NCI-H146 (cell line): Measurements from ENCODE around the gene NCKAP5L.
"Not testable (repeated sequence)": the region's sequence is repeated elsewhere in the genome, so short reads cannot be mapped to it uniquely, and the experiment has no call there.

ENCODE experiments used
- DNase-seq: peaks from one replicate; lab custom pipeline; 2025; lab: John Stamatoyannopoulos, UW

NCKAP5L gene

DNA sequence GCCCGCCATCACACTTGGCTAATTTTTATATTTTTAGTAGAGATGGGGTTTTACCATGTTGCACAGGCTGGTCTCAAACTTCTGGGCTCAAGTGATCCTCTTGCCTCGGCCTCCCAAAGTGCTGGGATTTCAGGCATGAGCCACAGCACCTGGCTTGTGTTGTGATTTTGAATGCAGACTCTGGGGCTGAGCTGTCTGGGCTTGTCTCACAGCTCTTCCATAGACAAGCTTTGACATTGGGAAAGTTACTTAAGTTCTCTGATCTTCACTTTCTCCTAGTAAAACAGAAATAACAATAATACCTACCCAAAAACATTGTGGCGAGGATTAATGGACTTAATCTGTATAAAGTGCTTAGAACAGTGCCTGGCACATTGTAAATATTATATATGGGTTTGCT, 50.9 kb downstream of the NCKAP5L start:
- DNase-seq, result no peak

DNA sequence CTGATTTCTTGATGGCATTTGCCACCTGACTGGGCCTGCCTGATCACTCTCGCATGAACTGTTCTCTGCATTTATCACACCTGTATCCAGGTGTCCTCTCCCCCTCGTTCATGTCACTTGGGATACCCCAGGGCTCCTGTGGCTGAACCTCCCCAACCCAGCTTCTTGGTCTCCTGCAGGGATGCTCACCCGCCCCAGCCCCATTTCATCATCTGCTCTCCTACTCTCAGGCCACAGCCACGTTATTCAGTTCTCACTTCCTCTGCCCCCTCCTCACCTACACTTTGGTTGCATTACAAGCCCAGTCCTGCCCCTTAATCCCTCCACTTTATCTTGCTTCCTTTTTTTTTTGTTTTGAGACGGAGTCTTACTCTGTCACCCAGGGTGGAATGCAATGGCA, 51.4 kb downstream of the NCKAP5L start:
- DNase-seq, result no peak

DNA sequence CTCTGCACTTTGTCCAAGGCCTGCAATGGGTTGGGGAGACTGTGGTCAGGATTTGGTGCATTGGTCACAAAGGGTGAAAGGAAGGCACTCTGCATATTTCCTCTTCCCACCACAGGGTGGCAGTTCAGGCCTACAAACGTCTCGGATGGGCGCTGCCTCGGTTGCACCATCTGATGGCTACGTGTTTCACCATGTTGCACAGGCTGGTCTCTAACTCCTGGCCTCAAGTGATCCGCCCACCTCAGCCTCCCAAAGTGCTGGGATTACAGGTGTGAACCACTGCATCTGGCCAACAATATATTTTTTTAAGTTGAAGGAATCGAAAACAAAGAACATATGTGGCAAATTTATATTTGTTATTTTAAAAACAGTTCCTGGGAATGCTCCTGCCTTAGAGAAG, 51.8 kb downstream of the NCKAP5L start:
- DNase-seq, result peak; percentile 68

DNA sequence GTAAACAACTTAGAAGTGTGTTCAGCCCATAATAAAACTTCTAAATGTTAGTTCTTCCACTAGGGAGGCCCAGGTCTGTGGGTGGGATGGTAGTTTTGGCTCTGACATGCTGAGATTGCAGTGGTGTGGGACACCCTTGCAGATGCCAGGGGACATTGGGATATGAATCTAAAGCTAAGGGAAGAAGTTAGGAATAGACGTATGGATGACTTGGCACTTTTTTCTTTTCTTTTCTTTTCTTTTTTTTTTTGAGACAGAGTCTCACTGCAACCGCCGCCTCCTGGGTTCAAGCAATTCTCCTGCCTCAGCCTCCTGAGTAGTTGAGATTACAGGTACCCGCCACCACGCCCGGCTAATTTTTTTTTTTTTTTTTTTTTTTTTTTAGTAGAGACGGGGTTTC, 55.1 kb downstream of the NCKAP5L start:
- DNase-seq, result not testable (repeated sequence)

DNA sequence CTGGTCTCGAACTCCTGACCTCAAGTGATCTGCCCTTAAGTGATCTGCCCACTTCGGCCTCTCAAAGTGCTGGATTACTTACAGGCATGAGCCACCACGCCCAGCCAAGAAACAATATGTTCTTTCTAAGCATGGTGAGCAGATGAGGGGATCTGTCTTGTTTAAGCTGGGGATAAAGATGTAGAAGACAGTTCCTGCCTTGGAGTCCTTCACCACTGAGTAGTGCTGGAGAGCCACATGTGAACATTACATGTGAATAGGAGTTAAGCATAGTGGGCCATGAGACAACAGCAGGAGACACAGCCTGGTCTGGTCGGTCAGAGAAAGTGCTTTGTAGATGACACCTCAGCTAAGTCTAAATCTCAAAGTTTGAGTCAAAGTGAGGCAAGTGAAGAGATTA, 60.9 kb downstream of the NCKAP5L start:
- DNase-seq, result no peak

DNA sequence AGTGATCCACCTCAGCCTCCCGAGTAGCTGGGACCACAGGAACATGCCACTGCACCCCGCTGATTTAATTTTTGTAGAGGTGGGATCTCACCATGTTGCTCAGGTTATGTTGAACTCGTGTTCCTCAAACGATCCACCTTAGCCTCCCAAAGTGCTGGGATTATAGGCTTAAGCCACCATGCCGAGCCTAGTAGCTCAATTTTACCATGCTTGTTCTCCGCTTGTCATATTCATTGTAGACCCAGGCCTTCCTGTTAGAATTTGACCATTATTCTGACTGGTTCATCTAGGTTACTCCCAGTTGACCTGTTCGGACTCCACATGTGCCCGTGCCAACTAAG, 62.1 kb downstream of the NCKAP5L start:
- DNase-seq, result no peak

DNA sequence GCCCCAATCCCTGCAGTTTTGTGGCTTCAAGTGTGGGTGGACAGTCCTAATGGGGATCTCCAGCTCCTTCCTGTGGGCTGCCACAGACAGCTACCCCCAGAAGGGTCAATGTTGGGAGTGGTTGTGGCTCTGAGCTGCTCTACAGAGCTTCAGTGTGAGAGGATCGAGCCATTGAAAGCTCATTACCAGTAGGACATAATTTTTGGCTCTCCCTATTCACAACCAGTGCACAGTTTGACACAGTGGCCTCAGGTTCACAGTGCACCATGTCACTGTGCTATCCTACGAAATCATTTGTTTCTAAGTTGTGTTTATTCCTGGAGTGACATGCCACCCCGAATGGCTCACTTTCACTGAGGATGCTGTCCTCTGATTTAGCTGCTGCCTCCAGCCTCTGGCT, 64.1 kb downstream of the NCKAP5L start:
- DNase-seq, result no peak

DNA sequence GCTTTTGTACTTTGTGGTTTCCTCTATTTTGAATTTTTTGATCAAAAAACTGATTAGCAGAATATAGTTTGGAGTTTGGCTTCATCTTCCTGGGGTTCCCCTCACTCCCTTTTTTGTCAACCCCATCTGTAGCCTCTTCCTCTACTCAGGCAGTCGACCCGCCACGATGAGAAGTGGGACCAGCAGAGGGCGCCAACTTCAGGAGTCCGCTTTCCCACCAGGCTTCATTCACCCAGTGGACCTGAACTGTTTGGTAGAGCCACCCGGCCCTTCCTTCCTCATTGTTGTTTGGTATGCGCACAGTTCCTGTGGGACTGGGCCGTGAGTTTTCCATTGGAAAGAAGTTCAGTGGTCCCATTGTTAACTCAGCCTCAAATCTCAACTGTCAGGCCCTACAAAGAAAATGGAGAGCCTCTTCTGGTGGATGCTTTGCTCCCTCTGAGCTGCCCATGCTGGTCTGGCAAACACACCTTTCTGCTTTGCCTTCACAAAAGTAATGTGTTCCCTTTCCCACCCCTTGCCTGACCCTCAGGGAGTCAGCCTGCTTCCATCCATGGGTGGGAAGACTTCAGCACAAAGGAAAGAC, 65.1 kb downstream of the NCKAP5L start:
- DNase-seq, result peak; percentile 22

DNA sequence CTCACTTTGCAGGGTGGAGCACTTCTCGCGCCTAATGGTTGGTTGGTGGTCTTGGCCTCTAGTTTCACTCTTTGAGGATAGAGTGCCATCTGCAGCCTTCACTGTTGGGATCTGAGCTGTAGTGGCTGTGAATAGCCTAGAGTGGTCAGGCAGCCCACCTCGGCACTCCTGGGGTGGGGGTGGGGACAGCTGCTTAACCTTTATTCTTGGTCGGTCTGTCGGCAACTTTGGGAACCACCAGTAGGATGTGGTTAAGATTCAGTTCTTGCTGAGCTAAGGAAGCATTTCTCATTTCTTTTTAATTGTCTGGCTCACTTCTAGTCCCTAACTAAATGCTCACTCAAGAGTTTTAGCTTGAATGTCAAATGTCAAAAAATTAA, 65.8 kb downstream of the NCKAP5L start:
- DNase-seq, result no peak

DNA sequence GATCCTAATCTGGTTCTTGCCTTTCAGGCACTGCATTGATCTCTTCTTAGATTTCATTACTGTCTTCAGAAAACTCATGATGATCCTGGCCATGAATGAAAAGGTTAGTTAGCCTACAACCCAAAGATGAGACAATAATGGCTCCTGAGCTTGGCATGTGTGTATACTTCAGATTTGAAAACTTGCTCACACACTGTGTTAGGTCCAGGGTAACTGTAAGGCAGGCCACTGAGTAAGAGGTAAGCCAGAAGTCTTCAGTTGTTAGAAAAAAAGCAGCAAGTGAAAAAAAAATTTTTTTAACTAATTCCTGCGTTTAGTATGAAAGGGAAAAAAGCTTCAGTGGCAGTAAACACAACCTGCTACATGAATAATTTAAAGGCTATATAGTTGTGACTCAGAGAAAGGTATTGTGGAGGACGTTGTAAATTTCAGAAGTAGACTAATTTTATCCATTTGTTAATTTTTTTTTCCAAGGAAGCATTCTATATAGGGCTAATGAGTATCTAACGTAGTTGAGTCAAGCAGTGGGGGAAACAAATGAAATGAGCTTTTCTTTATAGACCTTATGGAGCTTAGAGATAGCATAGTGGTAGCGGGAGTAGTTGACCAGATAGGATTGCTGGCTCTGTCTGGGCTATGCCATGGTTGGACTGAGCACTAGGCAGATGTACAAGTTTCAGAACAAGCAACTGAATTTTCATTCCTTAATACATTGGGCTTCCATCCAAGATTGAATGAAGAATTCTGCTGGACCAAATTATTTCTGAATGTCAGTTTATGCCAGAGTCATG, 66.3 kb downstream of the NCKAP5L start:
- DNase-seq, result no peak

DNA sequence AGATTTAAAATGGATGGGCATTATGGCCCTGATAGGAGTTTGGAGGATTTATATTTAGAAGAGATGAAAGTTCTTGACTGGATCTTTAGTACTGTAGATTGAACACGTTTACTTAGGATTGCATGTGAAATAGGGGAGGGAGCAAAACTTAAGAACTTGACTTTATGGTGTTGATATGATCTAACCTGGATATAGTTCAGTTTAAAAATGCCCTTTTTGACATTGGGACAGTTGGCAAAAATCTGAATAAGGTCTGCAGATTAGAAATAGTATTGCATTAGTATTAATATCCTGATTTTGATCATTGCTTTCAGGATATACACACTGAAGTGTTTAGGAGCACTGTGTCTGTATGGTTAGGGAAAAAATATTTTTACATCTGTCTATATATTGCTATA, 77.2 kb downstream of the NCKAP5L start:
- no peak for DNase-seq

DNA sequence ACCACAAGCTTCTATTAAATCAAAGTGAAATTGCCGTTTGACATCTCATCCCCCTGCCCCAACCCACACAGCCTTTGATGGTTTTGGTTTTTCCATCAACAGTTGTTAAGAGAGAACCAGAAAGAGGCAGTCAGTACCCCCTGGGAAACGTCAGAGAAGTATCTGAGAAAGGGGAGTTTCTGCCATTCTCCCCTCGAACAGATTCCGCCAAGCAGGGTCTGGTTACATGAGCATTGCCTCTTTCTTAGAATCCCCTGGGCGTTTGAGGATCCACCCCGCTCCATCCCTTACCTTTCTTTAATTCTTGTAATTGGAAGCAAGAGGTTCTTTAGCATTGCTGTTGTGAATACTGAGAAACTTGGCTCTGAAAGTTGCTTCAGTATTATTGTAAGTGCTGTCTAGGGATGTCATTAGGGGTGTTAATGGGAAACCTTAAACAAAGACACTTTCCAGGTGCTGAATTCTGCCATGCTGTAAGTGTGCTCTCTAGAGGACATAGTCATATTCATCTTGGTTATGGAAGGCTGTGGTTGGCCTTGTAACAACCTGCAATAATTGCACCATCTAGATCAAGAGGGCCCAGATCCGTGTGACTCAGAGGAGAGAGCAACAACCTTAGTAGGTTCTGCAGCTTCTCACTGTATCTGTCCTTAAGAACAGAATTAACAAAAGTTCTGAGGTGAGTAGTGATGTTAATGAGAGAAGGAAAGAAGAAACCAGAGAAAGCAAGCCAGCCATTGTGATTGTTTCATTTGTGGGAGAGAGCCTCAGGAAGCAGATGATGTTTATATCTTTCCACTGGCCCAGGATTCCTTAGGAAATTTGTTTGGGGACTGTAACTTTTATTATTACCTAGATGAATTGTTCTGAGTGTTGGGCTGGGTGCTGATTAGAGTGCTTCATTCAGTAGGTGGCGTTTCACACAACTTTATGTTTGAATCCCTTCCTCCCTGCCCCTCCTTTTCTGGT, 77.9 kb downstream of the NCKAP5L start:
- no peak for DNase-seq

DNA sequence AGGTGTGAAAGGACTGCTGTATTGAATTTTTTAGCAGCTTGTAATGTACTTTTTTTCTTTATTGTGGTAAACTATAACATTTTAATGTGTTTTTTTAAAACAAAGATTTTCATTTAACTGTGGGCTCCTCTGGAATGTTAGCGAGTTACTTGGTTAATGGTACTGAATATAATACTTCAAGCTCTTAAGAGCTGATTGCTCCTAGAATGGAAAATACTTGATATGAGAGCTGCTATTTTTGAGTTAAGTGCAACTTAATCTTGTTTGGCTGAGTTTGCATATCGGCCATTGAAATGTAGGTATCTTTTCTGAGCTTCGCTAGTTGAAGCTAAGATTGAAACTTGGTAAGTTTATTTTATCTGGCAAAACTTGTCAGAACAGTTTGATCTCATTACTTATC, 79.4 kb downstream of the NCKAP5L start:
- DNase-seq, result no peak

DNA sequence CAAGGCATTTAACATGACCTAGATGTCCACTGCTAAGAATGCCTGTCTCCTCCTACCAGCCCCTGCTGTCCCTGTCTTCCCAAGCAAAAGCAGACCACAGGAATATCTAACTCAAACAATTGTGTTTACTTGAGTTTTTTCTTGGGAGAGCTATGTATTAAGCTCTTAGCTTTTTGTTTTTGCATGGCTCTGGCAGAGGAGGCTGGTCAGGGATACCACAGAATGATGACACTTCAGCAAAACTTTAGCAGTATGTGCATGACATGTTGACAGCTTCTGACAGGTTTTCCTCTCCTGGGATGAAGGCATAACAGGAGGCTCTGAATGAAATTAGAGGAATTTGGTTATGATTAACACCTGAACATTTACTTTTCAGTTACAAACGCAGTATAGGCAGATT, 79.9 kb downstream of the NCKAP5L start:
- DNase-seq, result no peak

DNA sequence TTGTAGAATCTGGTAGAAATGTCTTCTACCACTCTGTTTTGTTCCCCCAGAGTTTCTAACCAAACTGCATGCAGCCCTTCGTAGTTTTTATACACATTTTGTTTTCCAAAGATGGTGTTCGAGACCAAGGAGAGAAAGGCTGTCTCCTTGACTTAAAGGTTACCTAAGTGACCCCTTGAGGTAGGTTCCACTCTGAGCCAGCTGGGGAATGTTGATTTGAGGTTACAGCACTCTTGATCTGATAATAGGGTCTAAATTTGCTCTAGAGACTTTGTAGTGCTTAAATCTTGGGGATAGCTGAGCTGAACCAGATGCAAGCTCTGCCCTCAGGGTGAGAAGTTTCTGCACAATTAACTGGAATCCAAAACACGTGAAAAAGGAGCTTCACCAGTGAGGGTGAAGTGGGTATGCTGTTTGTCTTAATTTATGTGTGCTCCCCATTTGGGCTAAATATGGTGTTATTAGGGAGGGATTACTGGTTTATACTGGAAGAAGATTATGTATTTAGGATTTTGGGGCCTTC, 83.8 kb downstream of the NCKAP5L start:
- no peak for DNase-seq

DNA sequence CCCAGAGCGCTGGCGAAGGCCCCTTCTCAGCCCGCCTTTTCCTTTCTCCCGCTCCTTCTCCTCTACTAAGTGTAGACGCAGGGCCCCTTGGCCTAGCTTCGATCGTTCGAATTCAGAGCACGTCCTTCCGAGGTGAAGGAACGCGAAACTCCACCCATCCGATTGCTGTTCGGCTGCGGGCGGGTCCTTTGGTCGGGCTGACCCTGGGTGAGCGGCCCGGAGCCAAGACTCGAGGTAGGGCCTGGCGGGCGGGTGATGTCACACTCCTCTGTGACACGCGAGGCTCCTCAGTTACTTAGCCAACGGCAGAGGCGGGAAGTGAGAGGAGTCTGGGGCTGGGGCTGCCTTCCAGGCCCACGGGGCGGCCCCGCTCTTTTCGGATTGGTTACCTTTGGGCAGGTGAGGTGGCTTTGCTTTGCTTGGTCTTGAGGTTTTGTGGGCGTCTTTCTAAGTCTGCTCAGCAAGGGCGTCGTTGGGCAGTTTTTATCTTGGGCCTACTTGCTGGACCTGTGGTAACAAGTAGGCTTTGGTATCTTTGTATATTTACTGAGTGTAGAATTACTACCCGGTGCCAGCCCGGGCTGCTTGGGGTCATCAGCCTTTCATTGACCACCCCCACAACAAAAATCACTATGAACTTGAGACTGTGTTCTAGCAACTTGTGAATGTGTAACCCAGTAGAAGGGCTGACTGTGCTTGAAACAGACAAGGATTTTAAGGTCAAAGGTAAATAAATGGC, 86.2 kb downstream of the NCKAP5L start:
- DNase-seq, result peak; percentile 84
